Stromal cell of bone marrow (primary cell): ENCODE data around the gene RINL.

Experiments
- DNase-seq: peaks from one replicate; pipeline ENCODE4 v3.0.0-alpha.2; 2012; ENCODE audit warnings: low read depth

RINL gene

GRCh38 chr19:38877781-38878574, at the start of gene RINL:
Gene RINL (minus strand): TSS chr19:38878275. CDS start chr19:38876742, 1,533 bp downstream.
- DNase-seq, result no peak

GRCh38 chr19:38924388-38924787, 46.3 kb upstream of the RINL start:
- DNase-seq, result no peak

GRCh38 chr19:38922482-38922881, 44.4 kb upstream of the RINL start:
- no peak for DNase-seq

- DNase-seq, result no peak
These were observed 43.6 kb upstream of the RINL start for GRCh38 chr19:38921420-38922274.

GRCh38 chr19:38920602-38921419, 42.7 kb upstream of the RINL start:
- DNase-seq, result no peak

- DNase-seq, result no peak
These were observed 41.9 kb upstream of the RINL start for GRCh38 chr19:38919837-38920601.

GRCh38 chr19:38918526-38918925, 40.5 kb upstream of the RINL start:
- no peak for DNase-seq

GRCh38 chr19:38917921-38918491, 39.9 kb upstream of the RINL start:
- no peak for DNase-seq

GRCh38 chr19:38917516-38917915, 39.4 kb upstream of the RINL start:
- no peak for DNase-seq

GRCh38 chr19:38915329-38916321, 37.5 kb upstream of the RINL start:
- DNase-seq, result no peak

GRCh38 chr19:38913958-38914357, 35.9 kb upstream of the RINL start:
- no peak for DNase-seq

GRCh38 chr19:38912600-38913514, 34.8 kb upstream of the RINL start:
- DNase-seq, result no peak

- DNase-seq, result no peak
These were observed 33.4 kb upstream of the RINL start for GRCh38 chr19:38911388-38912001.

GRCh38 chr19:38910488-38910887, 32.4 kb upstream of the RINL start:
- no peak for DNase-seq

GRCh38 chr19:38908911-38909310, 30.8 kb upstream of the RINL start:
- no peak for DNase-seq

- DNase-seq, result no peak
These were observed 29.6 kb upstream of the RINL start for GRCh38 chr19:38907670-38908069.

- DNase-seq, result no peak
These were observed 29.2 kb upstream of the RINL start for GRCh38 chr19:38907227-38907626.

- no peak for DNase-seq
These were observed 27.5 kb upstream of the RINL start for GRCh38 chr19:38905620-38906019.
